Muscle of back (tissue), 11 donors: ENCODE results near the gene MROH7. TPM values are rescaled to one million over a fixed set of nuclear protein-coding genes. Genes with fewer than 3 reads are reported as not detected.
A peak's percentile ranks its signal among the peaks of the same experiment; 100 is the strongest.
"Not testable (repeated sequence)": the region's sequence is repeated elsewhere in the genome, so short reads cannot be mapped to it uniquely, and the experiment has no call there.

Experiments
- DNase-seq, 3 donors: peaks; one replicate each; pipeline versions ENCODE4 v3.0.0 to v3.0.0-alpha.2; 2013
- polyA plus RNA-seq, 10 donors: library from polyadenylated mRNA; unstranded; fragments of 120-200 nt; gene quantifications; one replicate each; pipeline ENCODE4 v1.2.1, GENCODE V29; 2013; ENCODE audit not compliant: insufficient read length in 10 of 10

MROH7 gene
- polyA plus RNA-seq, 10 donors: 1.3 to 8.5 (median 3.2) TPM

DNA sequence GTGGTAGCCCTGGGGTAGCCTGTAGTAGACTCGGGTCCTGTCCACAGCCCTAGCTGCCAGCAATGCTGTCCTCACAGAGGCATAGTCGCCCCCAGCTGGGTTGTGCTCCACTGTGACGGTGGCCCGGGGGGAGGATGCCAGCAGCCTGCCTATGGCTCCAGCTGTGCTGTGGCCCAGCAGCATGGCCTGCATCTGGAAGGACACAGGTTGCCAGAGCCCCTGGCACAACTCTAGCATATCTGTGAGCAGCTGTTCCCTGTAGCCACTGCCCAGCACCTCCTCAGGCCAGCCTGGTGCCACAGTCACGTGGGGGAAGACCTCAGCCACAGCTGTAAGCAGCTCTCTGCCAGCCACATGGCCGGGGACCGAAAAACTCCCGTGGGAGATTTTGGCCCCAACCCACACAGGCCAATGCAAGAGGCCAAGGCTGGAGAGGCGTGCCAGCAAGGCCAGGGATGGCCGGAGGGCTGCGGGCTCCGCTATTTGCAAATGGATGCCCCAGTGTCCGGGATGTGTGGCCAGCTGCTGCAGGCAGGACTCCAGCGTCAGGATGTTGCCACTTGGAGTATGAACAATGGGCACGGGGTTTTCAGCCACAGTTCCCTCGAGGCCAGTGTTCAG is 32.2 kb upstream of the MROH7 start:
- peak; percentile 39 to 68 (median 39) for DNase-seq

GRCh38 chr1:54610048-54610447 is 31.5 kb upstream of the MROH7 start:
- no peak for DNase-seq

- no peak for DNase-seq
Measured at GRCh38 chr1:54610601-54611580, 30.7 kb upstream of the MROH7 start.

DNA sequence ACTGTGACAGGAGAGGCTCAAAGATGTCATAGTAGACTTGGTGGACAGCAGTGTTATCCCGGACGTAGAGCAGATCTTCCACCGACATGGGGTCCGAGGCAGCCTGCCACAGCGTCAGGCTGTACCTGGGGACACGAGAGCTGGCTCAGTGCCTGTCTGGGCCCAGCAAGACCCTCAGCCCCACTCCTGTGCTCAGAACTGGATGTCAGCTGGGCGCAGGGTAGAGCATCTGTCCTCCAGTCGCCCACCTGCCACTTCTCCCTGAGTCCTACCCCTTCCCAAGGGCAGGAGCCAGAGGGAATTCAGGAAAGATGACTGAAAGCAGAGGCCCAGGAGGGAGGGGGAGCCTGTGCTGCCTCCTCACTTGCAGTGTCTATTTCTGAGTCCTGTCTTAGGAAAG is 30.0 kb upstream of the MROH7 start:
- DNase-seq: no peak

DNA sequence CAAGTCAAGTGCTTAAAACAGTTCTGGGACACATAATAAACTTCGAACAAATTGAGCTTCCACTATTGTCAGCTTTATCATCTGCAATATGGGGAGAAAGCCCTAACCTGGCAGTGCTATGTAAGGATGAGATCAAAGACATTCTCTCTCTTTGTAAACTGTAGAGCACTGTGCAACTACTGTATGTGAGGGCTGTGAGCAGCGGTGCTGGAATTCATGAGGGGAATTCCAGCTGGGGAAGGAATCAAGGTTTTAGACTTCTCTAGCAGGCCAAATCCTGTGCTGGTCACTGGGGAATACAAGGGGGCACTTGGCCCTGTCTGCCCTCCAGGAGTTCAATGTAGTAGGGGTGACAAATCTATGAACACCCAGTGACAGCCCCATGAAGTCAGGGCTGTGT is 27.6 kb upstream of the MROH7 start:
- DNase-seq: no peak

GRCh38 chr1:54614563-54614962 is 27.0 kb upstream of the MROH7 start:
- DNase-seq: no peak

- no peak for DNase-seq
Measured at GRCh38 chr1:54615531-54616279, 25.9 kb upstream of the MROH7 start.

GRCh38 chr1:54619749-54620148 is 21.8 kb upstream of the MROH7 start:
- DNase-seq: no peak

DNA sequence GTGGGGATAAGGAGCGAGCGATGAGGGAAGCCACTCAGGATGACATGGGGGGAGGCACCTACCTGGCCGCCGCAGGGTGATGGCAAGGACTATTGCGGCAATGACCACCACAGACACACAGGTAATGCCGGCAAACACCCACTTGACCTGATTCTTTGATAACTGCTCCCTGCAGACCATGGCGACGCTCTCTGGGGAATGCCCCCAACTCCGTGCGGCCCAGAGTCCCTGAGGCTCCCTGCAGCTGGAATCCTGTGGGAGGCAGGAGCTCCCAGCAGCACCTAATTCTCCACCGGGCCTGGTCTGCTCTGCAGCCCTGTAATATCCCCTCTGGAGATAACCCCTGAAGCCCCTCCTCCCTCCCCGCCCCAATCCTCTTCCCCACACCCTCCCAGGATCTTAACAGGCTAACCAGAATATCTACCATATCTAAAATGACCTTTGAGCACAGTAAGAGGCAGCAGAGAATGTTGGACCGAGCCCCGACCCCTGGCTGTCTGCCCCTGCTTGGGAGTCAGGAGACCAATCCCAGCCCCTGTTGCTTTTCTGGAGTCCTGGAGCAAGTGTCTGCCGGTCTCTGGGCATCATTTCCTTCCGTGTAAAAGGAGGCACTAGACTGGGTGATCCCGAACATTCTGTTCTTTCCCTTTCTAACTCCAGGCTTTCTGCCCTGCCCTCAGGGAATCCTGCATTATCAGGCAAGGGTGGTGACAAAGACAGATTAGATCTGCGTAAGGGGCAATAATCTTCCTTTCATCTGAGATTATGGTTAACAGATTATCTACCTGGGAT is 18.2 kb upstream of the MROH7 start, which contains the start of gene FAM151A:
Gene FAM151A, minus strand, starts transcription at position 310 of the 792 bp plus-strand sequence. Its CDS starts 130 bp downstream, at position 180.
- DNase-seq: no peak

DNA sequence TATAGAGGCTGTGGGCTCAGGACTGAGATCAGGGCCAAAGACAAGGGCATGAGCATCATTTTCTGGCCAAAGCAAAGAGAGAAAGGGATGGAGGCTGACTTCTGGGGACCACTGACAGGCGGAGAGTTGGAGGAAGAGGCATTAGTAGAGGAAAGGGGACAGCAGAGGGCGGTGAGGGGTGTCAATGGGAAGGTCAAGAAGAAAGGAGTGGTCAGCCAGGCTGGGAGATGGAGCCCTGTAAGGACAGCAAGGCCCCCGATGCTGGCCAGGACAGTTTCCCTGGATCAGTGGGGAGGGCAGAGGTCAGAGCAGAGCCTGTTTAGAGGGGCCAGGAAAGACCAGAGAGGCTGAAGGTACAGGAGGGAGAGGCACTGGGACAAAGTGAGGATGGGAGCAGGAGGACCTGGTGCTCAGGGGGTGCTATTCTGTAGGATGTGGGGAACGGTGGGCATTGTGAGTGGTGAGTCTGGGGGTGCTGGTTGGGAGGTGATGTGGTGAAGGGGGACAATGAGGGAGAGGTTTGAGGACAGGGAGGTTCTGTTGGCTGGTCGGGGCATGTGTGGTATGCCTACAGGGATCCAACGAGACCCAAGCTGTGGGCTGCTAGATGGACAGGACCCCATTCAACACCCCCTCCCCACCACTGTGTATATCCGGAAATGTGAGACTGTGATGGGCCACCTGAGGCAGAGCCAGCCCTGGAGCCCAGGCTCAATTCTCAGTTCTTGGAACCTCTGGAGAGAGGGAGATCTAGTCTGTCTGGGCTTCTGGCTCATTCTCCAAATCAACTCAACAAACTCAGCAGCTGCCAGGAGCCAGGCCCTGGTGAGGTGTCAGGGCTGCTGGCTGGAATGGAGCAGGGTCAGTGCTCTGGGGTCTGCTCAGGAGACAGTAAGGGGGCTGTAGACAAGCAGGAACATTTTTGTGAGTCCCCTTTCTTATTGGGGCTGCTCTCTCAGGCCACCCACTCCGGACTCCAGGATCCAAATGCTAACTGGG is 16.8 kb upstream of the MROH7 start:
- no peak for DNase-seq

DNA sequence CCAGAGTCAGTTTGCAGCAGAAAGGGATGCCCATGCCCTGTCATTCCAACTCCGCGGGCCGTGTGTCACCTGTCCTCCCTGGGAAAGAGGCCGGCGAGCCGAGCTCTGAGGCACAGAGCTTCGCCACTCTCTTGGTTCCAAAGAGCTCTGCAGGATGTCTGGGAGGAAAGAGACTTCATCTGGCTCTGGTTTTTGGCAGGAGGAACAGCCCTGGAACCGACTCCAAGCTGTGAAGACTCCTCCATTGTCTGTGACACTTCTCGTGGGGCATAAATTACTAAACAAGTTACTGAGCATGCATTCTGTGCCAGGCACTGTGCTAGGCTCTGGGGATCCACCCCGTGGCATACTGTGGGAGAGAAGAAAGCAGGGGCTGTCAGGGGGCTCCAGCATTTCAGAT is 14.4 kb upstream of the MROH7 start:
- peak in 1 of 3 donors; percentile 34 for DNase-seq

- DNase-seq: not testable (repeated sequence)
Measured at GRCh38 chr1:54635804-54636203, 5.8 kb upstream of the MROH7 start.

- DNase-seq: not testable (repeated sequence)
Measured at GRCh38 chr1:54636461-54637446, 4.8 kb upstream of the MROH7 start.

DNA sequence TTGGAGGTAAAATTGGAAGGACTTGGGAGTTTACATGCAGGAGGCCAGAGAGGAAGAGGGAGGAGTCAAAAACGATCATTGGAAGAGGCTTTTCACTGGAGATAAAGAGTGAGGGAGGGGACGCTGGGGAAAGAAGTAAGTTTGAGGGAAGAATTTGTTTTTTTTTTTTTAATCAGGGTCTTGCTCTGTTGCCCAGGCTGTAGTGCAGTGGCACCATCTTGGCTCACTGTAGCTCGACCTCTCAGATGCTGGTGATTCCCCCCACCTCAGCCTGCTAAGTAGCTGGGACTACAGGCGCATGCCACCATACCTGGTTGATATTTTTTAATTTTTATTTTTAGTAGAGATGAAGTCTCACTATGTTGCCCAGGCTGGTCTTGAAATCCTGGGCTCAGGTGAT is 1.2 kb upstream of the MROH7 start:
- no peak for DNase-seq

GRCh38 chr1:54643736-54644135 is 2.1 kb downstream of the MROH7 start:
- DNase-seq: no peak

GRCh38 chr1:54645806-54646676 is 4.5 kb downstream of the MROH7 start:
- peak in 2 of 3 donors; percentile 26 to 27 for DNase-seq

- no peak for DNase-seq
Measured at GRCh38 chr1:54649130-54649898, 7.7 kb downstream of the MROH7 start.
